Measurements from ENCODE around the gene LIPE.

LIPE gene

DNA sequence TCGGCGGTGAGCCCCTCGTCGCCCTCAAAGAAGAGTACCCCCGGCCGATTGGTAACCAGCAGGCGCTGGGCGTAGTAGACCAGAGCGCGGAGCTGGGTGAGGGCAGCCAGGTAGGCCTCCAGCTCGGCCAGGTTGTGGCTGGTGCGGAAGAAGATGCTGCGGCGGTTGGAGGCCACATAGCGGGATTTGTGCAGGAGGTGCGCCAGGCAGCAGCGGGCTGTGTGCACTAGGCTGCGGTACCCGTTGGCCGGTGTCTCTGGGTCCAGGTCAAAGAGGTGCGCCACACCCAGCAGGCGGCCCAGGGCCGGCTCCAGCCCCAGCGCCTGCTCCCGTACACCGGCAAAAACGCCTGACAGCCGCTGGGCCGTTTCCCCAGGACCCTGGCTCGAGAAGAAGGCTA, 16.8 kb downstream of the LIPE start:
- DNase-seq = no peak

DNA sequence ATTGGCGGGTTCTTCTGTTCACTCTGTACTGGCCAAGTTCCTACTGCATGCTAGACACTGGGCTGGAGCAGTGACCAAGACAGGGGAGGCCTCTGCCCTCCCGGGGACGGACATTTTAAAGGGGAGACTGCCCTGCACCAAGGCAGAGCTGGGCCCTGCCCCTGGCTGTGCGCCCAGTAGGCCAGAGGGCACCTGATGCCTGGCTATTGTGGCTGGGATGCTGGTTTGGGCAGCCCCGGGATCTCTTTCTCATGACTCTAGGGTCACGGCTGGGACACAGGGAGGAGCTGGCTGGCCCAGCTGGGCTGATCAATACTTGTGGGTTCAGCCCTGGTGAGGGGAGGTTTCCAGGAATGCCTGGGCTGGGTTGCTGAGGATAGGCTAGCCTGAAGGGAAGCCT, 17.7 kb downstream of the LIPE start:
- no peak for DNase-seq

- DNase-seq = no peak
Observed at GRCh38 chr19:42407816-42408175, 19.4 kb downstream of the LIPE start.

DNA sequence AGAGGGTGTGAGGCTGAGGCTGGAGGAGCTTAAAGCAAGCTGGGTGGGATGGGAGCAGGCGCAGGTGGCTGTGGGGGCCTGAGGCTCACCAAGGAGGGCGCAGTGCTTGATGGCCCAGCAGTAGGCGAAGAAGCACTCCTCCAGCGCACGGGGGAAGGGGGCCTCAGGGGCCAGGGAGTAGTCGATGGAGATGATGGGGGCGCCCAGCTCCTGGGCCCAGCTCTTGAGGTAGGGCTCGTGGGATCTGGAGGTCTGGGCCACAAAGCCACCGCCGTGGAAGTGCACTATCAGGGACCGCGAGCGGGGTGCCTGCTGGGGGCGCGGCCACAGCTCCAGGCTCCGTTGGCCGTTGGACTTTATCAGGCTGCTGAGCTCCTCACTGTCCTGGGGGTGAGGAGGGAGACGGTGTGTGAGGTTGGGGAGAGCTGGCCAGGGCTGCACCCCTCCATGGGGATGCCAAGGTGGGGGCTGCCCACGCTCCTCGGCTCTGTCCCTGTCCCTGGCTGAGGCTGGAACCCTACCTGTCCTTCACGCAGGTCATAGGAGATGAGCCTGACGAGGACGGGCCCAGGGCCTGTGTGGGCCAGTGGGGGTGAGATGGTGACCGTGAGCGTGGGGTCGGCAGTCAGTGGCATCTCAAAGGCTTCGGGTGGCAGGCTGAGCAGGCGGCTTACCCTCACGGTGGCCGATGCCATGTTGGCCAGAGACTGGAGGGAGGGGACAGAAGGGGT, 19.9 kb downstream of the LIPE start:
- no peak for DNase-seq

- DNase-seq = no peak
Observed at GRCh38 chr19:42406111-42406510, 21.1 kb downstream of the LIPE start.

DNA sequence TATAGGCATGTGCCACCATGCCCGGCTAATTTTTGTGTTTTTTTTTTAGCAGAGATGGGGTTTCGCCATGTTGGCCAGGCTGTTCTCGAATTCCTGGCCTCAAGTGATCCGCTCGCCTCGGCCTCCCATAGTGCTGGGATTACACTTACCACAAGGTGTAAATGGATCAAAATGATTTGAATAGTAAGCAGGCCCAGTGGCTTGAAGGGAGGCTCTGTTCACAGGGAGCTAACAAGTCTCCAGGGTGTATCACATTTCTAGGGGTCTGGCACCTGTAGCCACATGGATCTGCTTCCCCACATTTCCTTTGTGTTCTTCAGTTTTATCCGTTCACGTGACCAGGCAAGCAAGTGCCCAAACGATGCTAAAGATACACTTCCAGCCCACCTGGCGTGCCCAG, 23.6 kb downstream of the LIPE start:
- no peak for DNase-seq

- DNase-seq = no peak
Observed at GRCh38 chr19:42402376-42403116, 24.6 kb downstream of the LIPE start.

DNA sequence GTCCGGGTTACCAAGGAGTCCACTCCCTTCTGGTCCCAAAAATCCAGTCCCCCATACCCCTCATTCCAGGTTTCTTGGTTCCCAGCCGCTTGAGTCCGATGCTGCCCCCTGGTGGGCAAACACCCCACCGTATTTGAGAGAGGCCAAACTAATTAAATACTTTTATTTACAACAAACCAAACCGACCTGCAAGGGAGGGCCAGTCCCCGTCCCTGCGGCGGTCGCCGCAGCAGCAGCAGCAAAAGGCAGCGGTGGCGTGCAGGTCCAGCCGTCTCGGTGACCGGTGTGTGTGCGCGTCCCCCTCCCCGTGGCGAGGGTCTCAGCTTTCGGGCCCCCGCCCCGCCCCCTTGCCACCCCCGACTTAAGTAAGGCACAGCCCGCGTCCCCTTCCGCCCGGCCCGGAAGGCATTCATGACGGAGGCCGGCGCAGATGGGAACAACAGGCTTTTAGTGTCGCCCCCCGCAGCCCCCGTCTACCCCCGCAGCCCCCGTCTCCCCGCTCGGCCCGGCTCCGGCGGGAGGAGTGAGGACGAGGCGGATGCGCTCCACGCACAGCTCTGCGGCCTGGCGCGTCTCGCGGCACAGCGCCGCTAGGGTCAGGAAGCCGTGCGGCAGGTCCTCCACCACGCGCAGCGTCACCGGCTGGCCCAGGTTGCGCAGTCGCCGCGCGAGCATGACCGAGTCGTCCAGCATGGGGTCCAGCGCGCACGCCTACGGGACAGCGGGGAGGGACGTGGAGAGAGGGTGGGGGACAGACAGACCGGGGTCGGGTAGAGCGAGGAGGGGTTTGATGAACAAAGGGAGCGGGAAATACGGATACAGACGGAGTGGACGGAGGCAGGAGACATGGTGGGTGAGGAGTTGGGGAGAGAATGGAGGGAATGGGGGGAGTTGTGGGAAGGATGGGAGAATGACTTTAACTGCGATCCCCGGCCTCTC, 25.6 kb downstream of the LIPE start:
- DNase-seq = peak; percentile 62 to 77

DNA sequence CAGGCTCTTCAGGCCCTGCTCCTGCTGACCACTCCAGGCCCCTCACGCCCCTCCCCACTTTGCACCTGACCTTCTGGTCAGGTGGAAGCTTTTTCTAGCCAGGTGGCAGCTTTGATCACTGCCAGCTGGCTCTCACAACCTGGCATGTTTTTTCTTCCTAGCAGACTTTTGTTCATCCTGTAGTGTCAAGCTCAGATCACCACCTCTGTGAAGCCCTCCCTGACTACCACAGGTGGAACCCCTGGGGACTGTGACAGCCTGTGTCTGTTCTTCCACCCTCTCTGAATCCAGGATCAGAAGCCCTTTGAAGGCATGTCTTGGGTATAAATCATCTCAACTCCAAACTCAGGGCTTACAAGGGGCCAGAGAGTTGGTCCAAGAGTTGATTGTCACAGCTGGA, 26.8 kb downstream of the LIPE start:
- no peak for DNase-seq

- DNase-seq = no peak
Observed at GRCh38 chr19:42397263-42398166, 29.7 kb downstream of the LIPE start.

GRCh38 chr19:42396381-42397262, 30.6 kb downstream of the LIPE start:
- DNase-seq = peak; percentile 89 to 90

DNA sequence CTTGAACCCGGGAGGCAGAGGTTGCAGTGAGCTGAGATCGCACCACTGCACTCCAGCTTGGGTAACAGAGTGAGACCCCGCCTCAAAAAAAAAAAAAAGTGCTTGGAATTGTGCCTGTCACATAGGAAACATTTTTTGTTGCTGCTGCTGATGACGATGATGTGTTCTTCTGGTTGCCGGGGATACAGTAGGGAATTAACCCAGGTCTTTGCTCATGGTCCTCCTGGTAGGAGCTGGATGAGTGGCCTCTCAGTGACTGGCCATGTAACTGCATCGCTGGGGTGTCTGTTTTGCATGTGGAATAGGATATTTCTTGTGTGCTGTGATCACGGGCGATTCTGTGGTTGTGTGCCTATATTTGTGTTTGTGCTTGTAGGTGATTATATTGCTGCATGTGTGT, 32.4 kb downstream of the LIPE start:
- no peak for DNase-seq

DNA sequence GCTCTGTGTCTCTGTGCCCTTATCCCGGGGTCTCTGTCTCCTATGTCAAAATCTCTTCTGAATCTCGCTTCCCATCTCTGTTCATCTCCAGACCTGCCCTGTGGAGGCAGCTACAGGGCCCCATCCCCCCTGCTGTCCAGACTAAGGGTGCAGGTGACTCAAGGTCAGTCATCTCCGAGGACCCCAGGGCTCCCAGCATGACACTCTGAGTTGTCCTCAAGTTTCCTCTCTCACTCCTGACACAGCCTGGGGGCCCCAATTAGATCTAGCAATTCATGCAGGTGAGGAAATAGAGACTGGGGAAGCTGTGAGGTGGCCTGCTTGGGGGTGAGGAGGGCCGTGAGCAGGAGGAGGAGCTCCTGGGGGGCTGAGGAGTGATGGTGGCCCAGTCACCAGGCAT, 35.0 kb downstream of the LIPE start:
- DNase-seq = no peak

DNA sequence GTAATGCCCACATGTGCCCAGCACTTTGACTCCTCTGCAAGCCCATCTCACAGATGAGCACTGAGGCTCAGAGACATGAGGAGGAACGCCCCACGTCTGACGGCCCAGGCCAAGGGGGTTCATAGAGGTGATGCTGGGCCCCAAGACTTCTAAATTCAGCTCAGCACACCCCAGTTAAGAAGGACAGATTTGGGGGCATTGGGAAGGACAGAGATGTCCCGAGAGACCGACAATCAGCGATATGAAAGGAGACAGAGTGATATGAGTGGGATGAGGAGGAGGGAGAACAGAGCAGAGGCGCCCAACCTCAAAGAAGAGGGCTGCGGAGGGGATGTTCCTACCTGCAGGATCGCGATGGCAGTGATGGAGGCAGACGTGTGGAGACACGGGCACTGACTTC, 37.3 kb downstream of the LIPE start, which contains the start of gene CNFN:
Gene CNFN (minus strand): TSS at position 399 of the 400 bp plus-strand sequence. CDS start 1,260 bp downstream, outside the sequence.
- no peak for DNase-seq

GRCh38 chr19:42388851-42389489, 38.2 kb downstream of the LIPE start:
- no peak for DNase-seq

GRCh38 chr19:42386974-42387707, 40.0 kb downstream of the LIPE start:
- DNase-seq = peak; percentile 61 to 68

- DNase-seq = no peak
Observed at GRCh38 chr19:42380155-42380554, 47.0 kb downstream of the LIPE start.

- DNase-seq = no peak
Observed at GRCh38 chr19:42378225-42379215, 48.7 kb downstream of the LIPE start.

DNA sequence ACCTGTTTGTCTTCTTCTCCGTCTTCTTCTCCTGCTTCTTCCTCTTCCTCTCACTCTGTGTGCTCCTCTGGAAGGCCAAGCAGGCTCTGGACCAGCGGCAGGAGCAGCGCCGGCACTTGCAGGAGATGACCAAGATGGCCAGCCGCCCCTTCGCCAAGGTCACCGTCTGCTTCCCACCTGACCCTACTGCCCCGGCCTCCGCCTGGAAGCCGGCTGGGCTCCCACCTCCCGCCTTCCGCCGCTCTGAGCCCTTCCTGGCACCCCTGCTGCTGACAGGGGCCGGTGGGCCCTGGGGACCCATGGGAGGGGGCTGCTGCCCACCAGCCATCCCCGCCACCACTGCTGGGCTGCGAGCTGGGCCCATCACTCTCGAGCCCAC, 51.0 kb downstream of the LIPE start:
- DNase-seq = no peak

Data from stimulated activated CD4-positive, alpha-beta T cell treated with anti-CD3 and anti-CD28 coated beads, Interleukin-4, amount 100 ng/mL, for 4 hours (primary cell).